Fibroblast of the aortic adventitia (primary cell): Measurements from ENCODE around the gene COL19A1. TPM values are rescaled to one million over a fixed set of nuclear protein-coding genes. Genes with fewer than 3 reads are reported as not detected.
A peak's percentile ranks its signal among the peaks of the same experiment; 100 is the strongest.

Experiments used
- DNase-seq: peaks from one replicate; pipeline ENCODE4 v3.0.0-alpha.2; 2010; ENCODE audit warnings: low read depth
- H3K4me3 ChIP-seq: 2 replicates; pipeline ENCODE4 v1.5.1; 2011; ENCODE audit warnings: low read depth, mild to moderate bottlenecking, control low read depth, low read length, moderate library complexity
- total RNA-seq: library from RNA; depleted of rRNA; stranded (reverse); fragments of >200 nt; gene quantifications from 2 replicates; pipeline ENCODE4 v1.2.3, GENCODE V29; 2012; ENCODE audit warnings: low replicate concordance
- TF ChIP-seq, protein P1 (sequence below): IDR thresholded peaks from 2 replicates; pipeline ENCODE4 v1.5.1; 2011; ENCODE audit warnings: mild to moderate bottlenecking, low read length, control low read depth, inconsistent platforms; ENCODE audit not compliant: insufficient read depth

COL19A1 gene
- total RNA-seq, 1 donor, result 0.09 TPM

DNA sequence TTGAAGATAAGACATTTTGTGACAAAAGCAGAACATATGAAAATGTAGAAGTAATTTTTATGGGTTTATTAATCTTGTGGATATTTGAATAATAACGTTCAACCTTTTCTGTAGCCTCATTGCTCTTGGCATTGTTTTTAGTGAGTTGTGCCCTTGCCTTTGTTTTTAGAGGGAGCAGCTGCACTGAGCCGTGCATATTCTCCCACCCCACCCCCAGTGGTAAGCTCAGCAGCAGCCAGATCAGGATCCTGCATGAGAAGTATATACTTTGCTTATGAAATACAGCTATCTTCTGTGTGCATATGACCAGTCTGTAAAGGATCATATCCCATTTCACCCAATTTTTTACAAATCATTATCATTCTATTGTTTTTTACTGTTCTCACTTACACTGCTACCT lies 252.3 kb downstream of the COL19A1 start:
- H3K4me3 ChIP-seq, result no peak overlapping the region
- no peak for DNase-seq
- TF ChIP-seq, protein P1, sequence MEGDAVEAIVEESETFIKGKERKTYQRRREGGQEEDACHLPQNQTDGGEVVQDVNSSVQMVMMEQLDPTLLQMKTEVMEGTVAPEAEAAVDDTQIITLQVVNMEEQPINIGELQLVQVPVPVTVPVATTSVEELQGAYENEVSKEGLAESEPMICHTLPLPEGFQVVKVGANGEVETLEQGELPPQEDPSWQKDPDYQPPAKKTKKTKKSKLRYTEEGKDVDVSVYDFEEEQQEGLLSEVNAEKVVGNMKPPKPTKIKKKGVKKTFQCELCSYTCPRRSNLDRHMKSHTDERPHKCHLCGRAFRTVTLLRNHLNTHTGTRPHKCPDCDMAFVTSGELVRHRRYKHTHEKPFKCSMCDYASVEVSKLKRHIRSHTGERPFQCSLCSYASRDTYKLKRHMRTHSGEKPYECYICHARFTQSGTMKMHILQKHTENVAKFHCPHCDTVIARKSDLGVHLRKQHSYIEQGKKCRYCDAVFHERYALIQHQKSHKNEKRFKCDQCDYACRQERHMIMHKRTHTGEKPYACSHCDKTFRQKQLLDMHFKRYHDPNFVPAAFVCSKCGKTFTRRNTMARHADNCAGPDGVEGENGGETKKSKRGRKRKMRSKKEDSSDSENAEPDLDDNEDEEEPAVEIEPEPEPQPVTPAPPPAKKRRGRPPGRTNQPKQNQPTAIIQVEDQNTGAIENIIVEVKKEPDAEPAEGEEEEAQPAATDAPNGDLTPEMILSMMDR, result no peak

- no peak overlapping the region for H3K4me3 ChIP-seq
- DNase-seq, result no peak
- TF ChIP-seq, protein P1, result no peak
These were observed 253.0 kb downstream of the COL19A1 start for GRCh38 chr6:70119218-70119835.

GRCh38 chr6:70124443-70124842 lies 258.1 kb downstream of the COL19A1 start:
- DNase-seq, result no peak
- no peak overlapping the region for H3K4me3 ChIP-seq
- TF ChIP-seq, protein P1, result no peak

DNA sequence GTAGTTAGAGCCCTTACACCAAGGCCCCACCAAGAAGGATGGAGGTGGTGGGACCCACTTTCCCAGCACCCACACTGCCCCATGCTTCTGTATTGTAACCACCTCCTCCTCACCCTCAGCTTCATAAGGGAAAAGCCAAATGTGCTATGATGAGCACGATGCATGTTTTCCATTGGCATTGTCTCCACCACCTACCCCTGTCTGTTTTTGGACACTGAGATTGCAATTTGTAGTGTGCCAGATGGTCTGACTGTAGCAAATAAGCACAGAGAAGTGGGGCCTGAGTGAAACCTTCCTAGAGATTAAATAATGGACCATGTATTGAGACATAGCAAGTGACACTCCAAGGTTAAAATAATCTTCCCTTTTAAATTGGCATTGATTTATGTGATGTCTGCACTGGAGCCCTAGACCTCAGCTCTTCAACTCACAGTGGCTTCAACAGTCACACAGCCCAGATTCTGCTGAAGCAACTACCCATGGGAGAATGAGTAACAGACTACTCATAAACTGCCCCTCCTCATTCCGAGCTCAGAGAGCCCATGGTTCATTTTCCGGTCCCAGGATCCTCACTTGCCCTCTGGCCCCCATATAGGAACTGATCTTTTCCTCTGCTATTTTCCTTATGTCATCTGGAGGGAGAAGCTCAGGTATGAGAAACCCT lies 258.7 kb downstream of the COL19A1 start:
- TF ChIP-seq, protein P1, result no peak
- DNase-seq, result peak; percentile 25
- no peak overlapping the region for H3K4me3 ChIP-seq

GRCh38 chr6:70125602-70126001 lies 259.2 kb downstream of the COL19A1 start:
- no peak for DNase-seq
- H3K4me3 ChIP-seq, result no peak overlapping the region
- TF ChIP-seq, protein P1, result no peak

GRCh38 chr6:70129341-70129740 lies 263.0 kb downstream of the COL19A1 start:
- no peak for DNase-seq
- TF ChIP-seq, protein P1, result no peak
- H3K4me3 ChIP-seq, result no peak overlapping the region
